Panc1 (cell line): Measurements from ENCODE around the gene ZNF420.

Experiments used
- POLR2AphosphoS5 ChIP-seq: IDR thresholded peaks from 2 replicates; pipeline ENCODE4 v1.6.1; 2012; ENCODE audit warnings: mild to moderate bottlenecking, low read depth, low read length, moderate library complexity
- TCF7L2 ChIP-seq: IDR thresholded peaks from 2 replicates; pipeline ENCODE4 v1.6.1; 2011; ENCODE audit warnings: mild to moderate bottlenecking, low read depth, low read length, inconsistent platforms
- TF ChIP-seq, protein P1 (sequence below): fragments of 450-650 bp; IDR thresholded peaks from 2 replicates; pipeline ENCODE4 v1.5.1; 2017; ENCODE audit warnings: mild to moderate bottlenecking
- TF ChIP-seq, protein P2 (sequence below), 2 experiments: IDR thresholded peaks; 2 replicates each; pipeline ENCODE4 v1.6.1; 2011 to 2012; ENCODE audit warnings: low read depth in 2 of 2, control low read depth in 1 of 2, low read length in 1 of 2, mild to moderate bottlenecking in 1 of 2, moderate library complexity in 1 of 2; ENCODE audit not compliant: insufficient read depth in 1 of 2

DNA sequence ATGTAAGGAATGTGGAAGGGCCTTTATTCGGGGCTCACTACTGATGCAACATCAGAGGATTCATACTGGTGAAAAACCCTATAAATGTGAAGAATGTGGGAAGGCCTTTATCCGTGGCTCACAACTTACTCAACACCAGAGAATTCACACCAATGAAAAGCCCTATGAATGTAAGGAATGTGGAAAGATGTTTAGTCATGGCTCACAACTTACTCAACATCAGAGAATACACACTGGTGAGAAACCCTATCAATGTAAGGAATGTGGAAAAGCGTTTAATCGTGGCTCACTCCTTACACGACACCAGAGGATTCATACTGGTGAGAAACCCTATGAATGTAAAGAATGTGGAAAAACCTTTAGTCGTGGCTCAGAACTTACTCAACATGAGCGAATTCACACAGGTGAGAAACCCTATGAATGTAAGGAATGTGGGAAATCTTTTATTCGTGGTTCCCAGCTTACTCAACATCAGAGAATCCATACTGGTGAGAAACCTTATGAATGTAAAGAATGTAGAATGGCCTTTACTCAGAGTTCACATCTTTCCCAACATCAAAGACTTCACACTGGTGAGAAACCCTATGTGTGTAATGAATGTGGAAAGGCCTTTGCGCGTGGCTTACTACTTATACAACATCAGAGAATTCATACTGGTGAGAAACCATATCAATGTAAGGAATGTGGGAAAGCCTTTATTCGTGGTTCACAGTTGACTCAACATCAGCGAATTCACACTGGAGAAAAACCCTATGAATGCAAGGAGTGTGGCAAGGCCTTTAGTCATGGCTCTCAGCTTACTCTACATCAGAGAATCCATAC, 50.0 kb downstream of the ZNF420 start:
- TF ChIP-seq, protein P1, sequence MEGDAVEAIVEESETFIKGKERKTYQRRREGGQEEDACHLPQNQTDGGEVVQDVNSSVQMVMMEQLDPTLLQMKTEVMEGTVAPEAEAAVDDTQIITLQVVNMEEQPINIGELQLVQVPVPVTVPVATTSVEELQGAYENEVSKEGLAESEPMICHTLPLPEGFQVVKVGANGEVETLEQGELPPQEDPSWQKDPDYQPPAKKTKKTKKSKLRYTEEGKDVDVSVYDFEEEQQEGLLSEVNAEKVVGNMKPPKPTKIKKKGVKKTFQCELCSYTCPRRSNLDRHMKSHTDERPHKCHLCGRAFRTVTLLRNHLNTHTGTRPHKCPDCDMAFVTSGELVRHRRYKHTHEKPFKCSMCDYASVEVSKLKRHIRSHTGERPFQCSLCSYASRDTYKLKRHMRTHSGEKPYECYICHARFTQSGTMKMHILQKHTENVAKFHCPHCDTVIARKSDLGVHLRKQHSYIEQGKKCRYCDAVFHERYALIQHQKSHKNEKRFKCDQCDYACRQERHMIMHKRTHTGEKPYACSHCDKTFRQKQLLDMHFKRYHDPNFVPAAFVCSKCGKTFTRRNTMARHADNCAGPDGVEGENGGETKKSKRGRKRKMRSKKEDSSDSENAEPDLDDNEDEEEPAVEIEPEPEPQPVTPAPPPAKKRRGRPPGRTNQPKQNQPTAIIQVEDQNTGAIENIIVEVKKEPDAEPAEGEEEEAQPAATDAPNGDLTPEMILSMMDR = no peak
- TF ChIP-seq, protein P2, sequence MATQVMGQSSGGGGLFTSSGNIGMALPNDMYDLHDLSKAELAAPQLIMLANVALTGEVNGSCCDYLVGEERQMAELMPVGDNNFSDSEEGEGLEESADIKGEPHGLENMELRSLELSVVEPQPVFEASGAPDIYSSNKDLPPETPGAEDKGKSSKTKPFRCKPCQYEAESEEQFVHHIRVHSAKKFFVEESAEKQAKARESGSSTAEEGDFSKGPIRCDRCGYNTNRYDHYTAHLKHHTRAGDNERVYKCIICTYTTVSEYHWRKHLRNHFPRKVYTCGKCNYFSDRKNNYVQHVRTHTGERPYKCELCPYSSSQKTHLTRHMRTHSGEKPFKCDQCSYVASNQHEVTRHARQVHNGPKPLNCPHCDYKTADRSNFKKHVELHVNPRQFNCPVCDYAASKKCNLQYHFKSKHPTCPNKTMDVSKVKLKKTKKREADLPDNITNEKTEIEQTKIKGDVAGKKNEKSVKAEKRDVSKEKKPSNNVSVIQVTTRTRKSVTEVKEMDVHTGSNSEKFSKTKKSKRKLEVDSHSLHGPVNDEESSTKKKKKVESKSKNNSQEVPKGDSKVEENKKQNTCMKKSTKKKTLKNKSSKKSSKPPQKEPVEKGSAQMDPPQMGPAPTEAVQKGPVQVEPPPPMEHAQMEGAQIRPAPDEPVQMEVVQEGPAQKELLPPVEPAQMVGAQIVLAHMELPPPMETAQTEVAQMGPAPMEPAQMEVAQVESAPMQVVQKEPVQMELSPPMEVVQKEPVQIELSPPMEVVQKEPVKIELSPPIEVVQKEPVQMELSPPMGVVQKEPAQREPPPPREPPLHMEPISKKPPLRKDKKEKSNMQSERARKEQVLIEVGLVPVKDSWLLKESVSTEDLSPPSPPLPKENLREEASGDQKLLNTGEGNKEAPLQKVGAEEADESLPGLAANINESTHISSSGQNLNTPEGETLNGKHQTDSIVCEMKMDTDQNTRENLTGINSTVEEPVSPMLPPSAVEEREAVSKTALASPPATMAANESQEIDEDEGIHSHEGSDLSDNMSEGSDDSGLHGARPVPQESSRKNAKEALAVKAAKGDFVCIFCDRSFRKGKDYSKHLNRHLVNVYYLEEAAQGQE (IDR thresholded peaks at IDR 0.05; ENCODE audit: insufficient read depth in 1 of 2, low read depth in 2 of 2, low read length in 1 of 2) = no peak
- TF ChIP-seq TCF7L2 (no peak), POLR2AphosphoS5 (no peak)
